GM21529 (cell line): ENCODE measurements around the gene LPO.

ENCODE experiments used
- ATAC-seq: cut with Tn5 transposase; IDR thresholded peaks from one replicate; pipeline ENCODE4 v1.9.1; 2021; ENCODE audit not compliant: unreplicated experiment

Gene LPO

GRCh38 chr17:58238147-58238634 lies at the start of gene LPO:
Gene LPO (plus strand): TSS chr17:58238584. CDS start chr17:58242980, 4,396 bp downstream.
- no peak for ATAC-seq

DNA sequence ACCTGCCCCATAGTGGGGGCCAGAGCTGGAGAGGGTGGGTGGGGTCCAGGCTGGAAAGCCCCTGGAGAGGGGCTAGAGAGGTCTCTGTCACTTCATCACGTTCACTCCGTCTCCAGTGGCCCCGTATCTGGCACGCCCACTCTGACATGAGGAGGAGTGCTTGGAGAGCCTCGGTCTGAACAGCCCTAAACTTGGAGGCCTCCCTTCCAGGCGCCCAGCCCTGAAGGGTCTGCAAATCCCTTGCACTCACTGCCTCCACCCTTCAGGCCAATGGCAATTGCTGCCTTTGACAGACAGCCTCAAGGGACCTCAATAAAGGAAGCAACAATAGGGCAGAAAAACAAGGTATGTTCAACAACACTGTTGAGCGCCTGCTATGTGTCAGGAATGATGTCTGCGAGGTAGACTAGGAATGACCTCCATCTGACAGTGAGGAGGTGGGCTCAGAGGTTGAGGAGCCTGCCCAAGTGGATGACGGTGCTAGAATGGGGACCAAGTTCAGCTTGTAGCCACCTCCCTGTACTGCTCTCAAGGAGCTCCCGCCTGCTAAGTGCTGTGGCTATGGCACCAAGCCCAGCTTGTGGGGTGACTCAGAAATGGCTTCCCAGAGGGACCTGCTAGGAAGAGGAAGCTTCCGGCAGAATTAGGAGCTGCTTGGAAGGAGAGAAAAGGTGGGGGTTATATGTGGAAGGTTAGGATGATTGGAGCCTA lies 48.8 kb upstream of the LPO start:
- ATAC-seq, result no peak

- ATAC-seq, result no peak
These were observed 47.0 kb upstream of the LPO start for GRCh38 chr17:58191241-58191896.

- no peak for ATAC-seq
These were observed 45.8 kb upstream of the LPO start, which contains the start of gene EPX for GRCh38 chr17:58192612-58193011. Gene EPX (plus strand): TSS chr17:58192726. CDS start chr17:58192847, 121 bp downstream.

GRCh38 chr17:58193641-58194255 lies 44.6 kb upstream of the LPO start:
- ATAC-seq, result no peak

GRCh38 chr17:58195518-58196123 lies 42.8 kb upstream of the LPO start:
- no peak for ATAC-seq

GRCh38 chr17:58196610-58197009 lies 41.8 kb upstream of the LPO start:
- no peak for ATAC-seq

DNA sequence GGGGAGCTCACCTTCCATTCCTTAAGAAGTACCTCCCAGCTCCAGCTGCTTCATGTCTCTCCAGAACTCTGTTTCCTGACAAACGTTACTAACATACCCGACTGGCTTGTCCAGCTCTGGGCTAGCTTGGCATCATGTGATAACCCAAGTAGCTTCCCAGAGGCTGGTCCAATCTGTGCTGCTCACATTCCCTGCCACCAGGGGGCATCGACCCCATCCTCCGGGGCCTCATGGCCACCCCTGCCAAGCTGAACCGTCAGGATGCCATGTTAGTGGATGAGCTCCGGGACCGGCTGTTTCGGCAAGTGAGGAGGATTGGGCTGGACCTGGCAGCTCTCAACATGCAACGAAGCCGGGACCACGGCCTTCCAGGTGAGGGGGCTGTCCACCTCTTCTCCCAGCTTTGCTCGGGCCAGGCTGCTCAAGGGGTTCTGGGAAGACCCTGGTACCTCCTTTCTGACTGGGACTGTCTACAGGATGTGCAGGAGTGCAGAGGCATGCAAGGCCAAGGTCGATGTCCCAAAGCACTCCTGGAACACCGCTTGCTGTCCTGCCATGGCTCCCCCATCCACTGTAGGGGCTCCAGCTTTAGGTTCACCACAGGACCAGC lies 38.3 kb upstream of the LPO start:
- ATAC-seq, result peak; percentile 48

GRCh38 chr17:58202859-58203258 lies 35.5 kb upstream of the LPO start:
- ATAC-seq, result no peak

GRCh38 chr17:58204796-58205195 lies 33.6 kb upstream of the LPO start:
- no peak for ATAC-seq

GRCh38 chr17:58205936-58206335 lies 32.4 kb upstream of the LPO start:
- no peak for ATAC-seq

- ATAC-seq, result no peak
These were observed 30.9 kb upstream of the LPO start for GRCh38 chr17:58207451-58207850.

DNA sequence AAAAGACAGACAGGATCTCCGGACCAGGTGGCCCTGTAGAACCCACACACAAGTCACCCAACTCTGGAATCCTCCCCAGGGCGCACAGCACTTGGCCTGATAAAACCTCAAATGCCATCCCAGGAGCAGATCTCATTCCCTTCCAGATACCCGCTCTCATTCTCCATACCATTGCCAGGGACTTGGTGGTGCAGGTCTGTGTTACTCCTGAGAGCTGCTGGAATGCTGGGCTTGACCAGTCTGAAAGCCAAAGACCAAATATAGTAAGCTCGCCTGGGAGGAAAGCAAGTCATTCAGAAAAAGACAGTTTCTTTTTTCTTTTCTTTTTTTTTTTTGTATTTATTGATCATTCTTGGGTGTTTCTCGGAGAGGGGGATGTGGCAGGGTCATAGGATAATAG lies 30.0 kb upstream of the LPO start:
- ATAC-seq, result no peak

DNA sequence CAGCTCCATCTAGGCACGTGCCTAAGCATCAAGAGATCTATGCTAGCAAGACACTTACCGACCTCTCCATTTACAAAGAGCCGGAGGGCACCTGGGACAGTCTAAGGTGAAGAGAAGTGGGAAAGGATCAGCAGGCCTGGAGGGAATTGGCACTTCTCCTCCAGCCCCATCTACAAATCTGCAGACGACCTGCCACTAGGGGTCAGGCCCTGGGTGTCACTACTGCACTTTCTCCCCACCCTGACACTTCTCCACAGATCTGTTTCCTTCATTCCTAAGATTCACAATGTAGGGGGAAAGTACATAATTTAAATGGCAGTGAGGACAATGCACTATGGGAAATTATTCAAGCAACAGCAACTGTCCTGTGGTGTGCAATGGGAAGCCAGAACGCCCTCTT lies 27.5 kb upstream of the LPO start:
- no peak for ATAC-seq

DNA sequence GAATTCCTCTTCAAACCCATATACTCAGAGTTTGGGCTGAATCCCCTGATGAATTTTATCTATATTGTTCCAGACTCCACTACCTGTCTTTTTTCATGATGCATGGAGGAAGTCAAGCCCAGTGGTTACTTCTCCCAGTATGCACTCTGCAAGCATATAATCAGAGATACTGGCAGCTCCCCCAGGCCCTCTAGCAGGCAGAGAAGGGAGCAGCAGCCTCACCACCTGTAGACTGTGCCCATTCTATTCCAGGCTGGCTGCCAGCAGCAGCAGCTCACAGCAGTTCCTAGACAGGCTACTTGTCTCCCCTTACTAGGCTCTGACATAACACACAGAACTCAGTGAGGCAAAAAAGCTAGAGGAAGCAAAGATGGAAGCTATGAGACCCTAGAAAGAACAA lies 22.7 kb upstream of the LPO start:
- no peak for ATAC-seq

DNA sequence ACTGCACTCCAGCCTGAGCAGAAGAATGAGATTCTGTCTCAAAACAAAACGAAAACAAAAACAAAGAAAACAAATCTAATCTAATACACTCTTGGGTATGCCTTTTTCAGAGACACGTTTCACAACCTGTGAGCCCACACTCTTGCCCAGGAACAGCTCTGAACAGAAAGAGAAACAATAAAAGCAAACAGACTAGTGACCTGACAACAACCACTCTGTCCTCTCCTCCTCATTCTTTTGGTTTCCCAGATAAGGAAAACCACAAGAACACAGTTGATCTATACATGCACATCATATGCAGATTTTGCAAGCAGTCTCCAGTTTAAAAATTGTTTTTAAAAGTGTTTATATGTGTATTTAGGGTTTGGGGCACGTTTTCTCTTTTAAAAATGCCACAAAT lies 20.6 kb upstream of the LPO start:
- no peak for ATAC-seq

DNA sequence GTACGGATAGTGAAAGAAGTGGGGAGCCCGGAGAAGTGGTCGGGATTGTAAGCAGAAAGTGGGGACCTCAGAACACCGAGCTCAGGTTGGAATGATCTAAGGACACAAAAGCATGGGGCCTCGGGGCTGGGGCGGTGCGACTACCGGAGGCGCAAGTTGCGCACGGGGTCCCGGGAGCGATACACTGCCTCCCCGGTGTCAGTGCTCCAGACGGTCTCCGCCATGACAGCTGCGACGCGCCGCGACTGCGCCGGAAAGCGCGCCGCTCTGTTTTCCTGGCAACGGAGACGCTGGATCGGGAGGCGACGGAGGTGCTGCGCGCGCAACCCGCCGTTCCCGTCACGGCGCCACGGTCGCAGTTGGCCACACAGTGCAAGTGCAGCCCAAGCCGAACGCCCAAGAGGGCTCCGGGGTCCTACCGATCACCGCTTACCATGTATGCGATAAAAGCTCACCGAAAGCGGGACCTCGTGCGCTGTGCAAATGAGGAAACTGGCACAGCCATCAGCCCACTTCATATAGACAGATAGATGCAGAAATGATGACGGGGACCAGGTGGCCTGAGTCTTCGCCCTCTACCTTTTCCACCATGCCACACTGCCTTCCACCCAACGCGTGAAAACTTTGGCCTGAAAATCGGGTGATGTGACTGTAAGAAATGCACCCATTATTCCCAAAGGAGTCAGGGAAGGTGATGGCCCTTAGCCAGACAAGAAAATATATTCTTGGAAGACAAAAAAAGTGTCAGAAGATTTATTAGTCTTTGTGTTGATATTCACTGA lies 19.2 kb upstream of the LPO start, which contains the start of gene MKS1:
MKS1 (minus strand) TSS at position 249 of the 782 bp plus-strand sequence; CDS start at position 224, 25 bp downstream.
- ATAC-seq, result peak; percentile 93

GRCh38 chr17:58219789-58220183 lies 18.6 kb upstream of the LPO start:
- ATAC-seq, result no peak

- ATAC-seq, result no peak
These were observed 14.1 kb upstream of the LPO start for GRCh38 chr17:58224315-58224714.

DNA sequence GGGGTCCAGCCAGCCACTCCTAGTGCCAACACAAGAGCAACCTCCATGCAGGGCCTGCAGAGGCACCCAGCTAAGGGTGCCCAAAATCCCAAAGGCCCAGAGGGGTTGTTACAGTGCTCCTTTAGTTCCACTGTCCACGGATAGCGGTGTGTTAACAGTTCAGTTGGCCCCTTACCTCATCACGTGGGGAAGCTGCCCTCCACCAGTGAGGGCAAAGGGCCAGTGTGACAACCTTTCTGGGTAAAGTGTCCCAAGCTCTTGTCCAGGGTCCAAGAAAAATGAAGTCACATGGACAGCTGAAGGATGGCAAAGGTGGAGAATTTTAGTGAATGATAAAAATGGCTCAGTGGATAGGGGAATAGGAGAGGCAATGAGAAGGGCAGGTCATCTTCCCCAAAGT lies 10.7 kb upstream of the LPO start:
- ATAC-seq, result no peak
